Fibroblast of gingiva (primary cell): ENCODE results near the gene DNAH5.
"Not testable (repeated sequence)": the region's sequence is repeated elsewhere in the genome, so short reads cannot be mapped to it uniquely, and the experiment has no call there.

Experiments used
- DNase-seq: peaks from one replicate; pipeline ENCODE4 v3.0.0-alpha.2; 2011; ENCODE audit warnings: low read depth

DNAH5 gene

DNA sequence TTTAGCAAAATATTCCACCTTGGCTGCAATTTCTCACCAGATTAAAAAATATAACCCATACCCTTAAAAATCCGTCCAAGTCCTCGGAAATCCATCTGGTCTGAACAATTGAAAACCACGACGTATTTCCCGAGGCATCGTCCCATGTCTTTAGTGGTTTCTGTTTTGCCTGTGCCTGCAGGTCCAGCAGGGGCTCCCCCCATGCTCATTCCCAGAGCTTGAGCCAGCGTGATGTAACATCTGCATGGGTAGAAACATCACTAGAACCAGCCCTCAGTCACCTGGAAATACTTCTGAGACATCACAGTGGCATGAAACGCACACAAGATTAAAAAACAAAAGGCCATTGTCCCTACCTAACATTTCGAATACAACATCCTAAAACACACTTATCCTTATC lies 114.0 kb downstream of the DNAH5 start:
- no peak for DNase-seq

GRCh38 chr5:13821366-13821765 lies 123.1 kb downstream of the DNAH5 start:
- DNase-seq, result no peak

- DNase-seq, result no peak
Measured at GRCh38 chr5:13816126-13816525, 128.4 kb downstream of the DNAH5 start.

- DNase-seq, result no peak
Measured at GRCh38 chr5:13814301-13814700, 130.2 kb downstream of the DNAH5 start.

GRCh38 chr5:13809921-13810320 lies 134.6 kb downstream of the DNAH5 start:
- no peak for DNase-seq

DNA sequence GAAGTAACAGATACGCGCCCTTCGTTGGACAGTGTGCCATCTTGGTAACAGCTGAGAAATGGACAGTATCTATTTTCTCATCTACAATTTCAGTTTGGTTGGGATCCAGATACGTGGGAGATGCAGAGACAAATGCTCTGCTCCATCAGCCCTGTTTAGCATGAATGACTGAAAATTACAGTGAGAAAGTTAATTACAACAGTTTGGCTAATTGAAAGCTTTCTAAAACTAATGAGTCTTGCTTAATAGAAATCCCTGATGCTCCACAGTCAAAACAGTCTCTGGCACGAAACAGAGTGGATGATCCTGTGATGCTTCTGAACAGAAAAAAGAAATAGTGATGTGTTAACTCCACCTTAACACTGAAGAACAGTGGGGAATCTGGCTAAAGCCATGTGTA lies 140.2 kb downstream of the DNAH5 start:
- no peak for DNase-seq

- not testable (repeated sequence) for DNase-seq
Measured at GRCh38 chr5:13798569-13798968, 145.9 kb downstream of the DNAH5 start.

DNA sequence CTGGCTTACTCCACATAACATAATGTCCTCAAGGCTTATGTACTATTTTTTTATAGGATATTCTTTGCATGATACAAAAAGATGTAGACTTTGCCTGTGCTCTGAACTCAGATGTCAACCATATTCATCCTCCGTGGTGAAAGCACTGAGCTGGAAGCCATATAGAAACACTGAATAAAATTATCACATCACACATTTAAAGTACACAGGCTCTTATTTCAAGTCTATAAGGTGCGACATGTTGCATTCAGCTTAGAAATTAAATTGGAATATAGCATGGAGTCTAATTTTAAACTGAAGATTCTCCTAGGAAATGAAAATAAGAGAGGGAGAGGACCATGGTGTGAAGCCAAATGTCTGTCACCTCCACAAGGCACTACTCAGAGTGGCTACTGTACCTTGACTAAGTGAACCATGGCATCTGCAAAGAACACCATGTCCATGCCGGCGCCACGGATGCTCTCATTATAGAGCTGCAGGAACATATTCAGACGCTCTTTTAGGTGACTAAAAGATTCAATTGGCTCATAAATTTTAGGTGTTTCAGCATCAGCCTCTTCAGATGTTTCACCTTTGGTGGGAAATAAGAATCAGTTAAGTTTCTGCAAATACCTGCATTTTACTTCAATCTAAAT lies 158.6 kb downstream of the DNAH5 start:
- no peak for DNase-seq

GRCh38 chr5:13783726-13784125 lies 160.8 kb downstream of the DNAH5 start:
- DNase-seq, result no peak

GRCh38 chr5:13780081-13780480 lies 164.4 kb downstream of the DNAH5 start:
- no peak for DNase-seq

DNA sequence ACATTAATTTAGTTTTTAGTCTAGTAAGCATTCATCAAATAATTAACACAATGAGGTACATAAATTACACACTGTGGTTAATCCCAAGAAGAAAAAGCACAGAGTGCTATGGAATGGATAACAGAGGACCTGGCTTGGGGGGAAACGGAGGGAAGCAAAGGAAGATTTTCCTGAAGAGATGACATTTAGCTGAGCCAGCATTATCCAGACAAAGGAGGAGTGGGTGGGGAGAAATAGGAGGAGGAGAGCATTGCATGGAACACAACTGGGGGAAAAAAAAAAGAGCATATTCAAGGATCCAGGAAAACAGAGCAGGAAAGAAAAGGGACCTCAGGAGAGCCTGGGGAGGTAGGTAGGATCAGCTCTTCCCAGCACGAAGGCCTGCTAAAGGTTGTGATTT lies 170.8 kb downstream of the DNAH5 start:
- DNase-seq, result no peak

DNA sequence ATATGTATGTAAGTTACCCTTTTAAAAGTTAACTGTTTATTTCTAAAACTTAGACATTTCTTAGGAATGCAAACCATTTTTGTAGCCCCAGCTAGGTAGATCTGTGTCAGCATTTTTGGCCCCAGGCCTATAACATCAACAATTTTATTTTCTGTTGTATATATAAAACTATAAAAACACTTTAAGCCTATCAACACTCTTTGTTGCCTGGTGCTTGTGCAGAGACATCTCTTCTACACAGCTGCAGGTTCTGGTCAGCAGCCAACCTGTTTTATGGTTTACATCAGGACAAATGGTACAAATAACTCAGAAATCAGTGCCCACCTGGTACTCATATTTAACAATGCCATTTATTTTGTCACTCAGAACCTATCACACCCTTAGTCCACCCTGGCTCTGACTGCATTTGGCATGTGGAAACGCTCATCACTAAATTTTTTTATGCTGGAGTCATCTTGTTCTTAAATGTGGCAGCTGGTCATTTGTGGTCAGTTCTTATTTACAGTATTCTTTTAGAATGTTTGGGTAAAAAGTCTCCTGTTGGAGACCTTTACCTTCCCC lies 173.4 kb downstream of the DNAH5 start:
- no peak for DNase-seq

DNA sequence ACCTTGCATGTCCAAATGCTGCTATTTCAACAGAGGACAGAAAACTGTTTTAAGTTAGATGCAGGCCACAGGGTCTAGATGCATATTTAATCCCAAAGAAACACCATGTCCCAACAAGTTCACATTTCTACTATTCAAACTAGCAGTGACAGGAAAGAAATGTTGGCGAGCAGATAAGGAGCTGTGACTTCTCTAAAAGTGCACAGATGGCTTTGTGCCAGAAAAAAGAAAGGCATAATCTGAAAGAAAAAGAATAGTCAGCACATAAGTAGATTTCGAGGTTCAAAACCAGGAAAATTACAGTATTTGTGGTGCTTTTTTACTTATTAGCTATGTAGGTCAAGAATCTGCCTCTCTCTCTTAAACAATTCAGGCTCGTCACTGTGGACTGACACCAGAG lies 178.3 kb downstream of the DNAH5 start:
- no peak for DNase-seq

DNA sequence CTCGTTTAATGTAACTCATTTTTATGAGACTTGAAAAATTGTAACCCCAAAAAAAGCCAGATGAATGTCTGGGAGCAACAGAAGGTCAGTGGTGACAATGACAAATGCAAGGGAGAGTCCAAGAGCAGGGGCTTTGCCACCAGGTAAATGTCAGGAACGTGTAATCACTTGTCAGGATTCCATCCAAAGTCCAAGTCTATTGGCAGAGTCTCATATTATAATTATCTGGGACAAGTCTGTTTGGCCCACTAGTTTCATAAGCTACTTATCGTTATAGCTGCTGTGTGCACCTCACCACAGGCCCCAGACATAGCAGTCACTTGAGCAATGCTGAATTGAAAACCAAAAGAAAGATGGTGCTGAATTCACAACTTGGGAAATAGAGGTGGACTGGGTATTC lies 180.8 kb downstream of the DNAH5 start:
- no peak for DNase-seq

GRCh38 chr5:13749766-13750165 lies 194.7 kb downstream of the DNAH5 start:
- no peak for DNase-seq

GRCh38 chr5:13746026-13746425 lies 198.5 kb downstream of the DNAH5 start:
- DNase-seq, result no peak

DNA sequence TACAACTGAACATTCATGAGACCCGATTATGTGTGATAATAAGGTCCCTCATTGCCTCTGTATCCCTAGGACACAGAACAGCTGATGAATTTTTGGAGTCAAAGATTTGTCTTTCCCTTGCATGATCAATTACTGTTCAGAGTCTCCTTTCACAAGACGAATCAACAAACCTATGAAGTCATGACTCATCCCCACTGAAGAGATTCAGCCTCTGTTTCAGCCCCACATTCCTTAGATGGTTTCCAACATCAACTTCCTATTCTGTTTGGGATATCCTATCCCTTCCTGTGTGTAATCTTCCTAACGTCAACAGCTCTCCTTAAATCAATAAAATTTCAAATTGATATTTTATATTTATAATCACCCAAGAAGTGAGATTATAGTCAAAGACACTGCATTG lies 199.0 kb downstream of the DNAH5 start:
- DNase-seq, result peak; percentile 24

DNA sequence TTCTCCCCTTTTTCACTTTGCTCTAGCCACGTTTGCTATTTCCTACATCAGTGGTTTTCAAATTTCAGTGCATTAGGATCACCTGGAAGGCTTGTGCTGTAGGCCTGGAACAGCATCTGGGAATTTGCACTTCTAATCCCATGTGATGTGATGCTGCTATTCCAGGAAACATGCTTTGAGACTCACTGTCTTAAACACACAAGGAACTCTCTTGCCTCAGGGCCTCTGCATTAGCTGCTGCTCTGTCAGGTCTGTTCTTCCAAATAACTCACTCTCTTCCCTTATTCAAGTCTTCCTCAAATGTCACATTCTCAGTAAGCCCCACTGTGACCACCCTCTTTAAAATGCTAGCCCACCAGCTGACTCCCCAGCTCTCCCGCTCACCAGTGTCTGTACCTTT lies 204.0 kb downstream of the DNAH5 start:
- DNase-seq, result no peak

- DNase-seq, result no peak
Measured at GRCh38 chr5:13739479-13739878, 205.0 kb downstream of the DNAH5 start.

GRCh38 chr5:13735691-13736090 lies 208.8 kb downstream of the DNAH5 start:
- no peak for DNase-seq

- no peak for DNase-seq
Measured at GRCh38 chr5:13731121-13731628, 213.3 kb downstream of the DNAH5 start.

GRCh38 chr5:13708906-13709305 lies 235.6 kb downstream of the DNAH5 start:
- no peak for DNase-seq

DNA sequence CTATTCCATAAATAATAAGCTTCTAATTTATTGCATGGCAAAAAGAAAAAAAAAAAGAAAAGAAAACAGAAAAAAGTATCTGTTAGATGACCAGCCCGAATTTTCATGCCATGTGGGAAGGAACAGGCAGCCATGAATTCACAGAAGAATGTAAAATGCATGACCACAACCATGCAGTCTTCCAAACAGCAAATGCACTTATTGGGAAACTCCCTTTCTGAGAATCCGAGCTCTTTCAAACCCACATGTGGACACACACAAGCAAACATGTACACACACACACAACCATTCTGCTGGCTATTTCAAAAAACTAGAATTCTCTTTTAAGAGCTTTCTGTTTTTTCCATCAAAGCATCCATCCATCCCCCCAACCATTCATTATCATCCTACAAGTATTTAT lies 236.1 kb downstream of the DNAH5 start:
- DNase-seq, result no peak

GRCh38 chr5:13704396-13704795 lies 240.1 kb downstream of the DNAH5 start:
- no peak for DNase-seq
